AG04449 (cell line): ENCODE results near the gene MATR3.

Source experiments
- CTCF ChIA-PET: fragments of 350-600 bp; formaldehyde crosslinking; extraction: SDS; loops from one replicate; lab custom pipeline; 2021; ENCODE audit warnings: antibody characterized with exemption; lab: Yijun Ruan, JAX
- POLR2A ChIA-PET: fragments of 400-600, 350-600 bp; formaldehyde crosslinking; extraction: SDS; loops from one replicate; lab custom pipeline; 2020; ENCODE audit warnings: antibody characterized with exemption, inconsistent platforms; lab: Yijun Ruan, JAX
- DNase-seq: peaks from one replicate; pipeline ENCODE4 v3.0.0-alpha.2; 2010; ENCODE audit warnings: low read depth, low spot score
- H3K4me3 ChIP-seq: 2 replicates; pipeline ENCODE4 v1.5.1; 2011; ENCODE audit warnings: low read depth, mild to moderate bottlenecking, control low read depth, low read length
- CTCF ChIP-seq: IDR thresholded peaks from one replicate; pipeline ENCODE4 v1.5.1; 2011; ENCODE audit warnings: mild to moderate bottlenecking, moderate library complexity, low read length, control low read depth, inconsistent platforms; ENCODE audit not compliant: insufficient read depth; ENCODE audit errors: missing control alignments

Gene MATR3

GRCh38 chr5:139360384-139360783 is 66.8 kb downstream of the MATR3 start:
- H3K4me3 ChIP-seq = no peak overlapping the region
- no peak for TF ChIP-seq CTCF
- ChIA-PET CTCF (interaction anchor here (0.7 to 1.2 kb wide), 2 partner anchors 19 to 42 kb away, joined by 3 to 4 read pairs; partner anchors contain the start of gene PAIP2), POLR2A (no interaction called here)
- no peak for DNase-seq

GRCh38 chr5:139361835-139362429 is 68.4 kb downstream of the MATR3 start:
- ChIA-PET POLR2A (no interaction called here), CTCF (interaction anchor here (0.7 to 0.8 kb wide), 2 partner anchors 9 to 47 kb away, joined by 3 to 4 read pairs; no protein-coding TSS in a partner anchor)
- TF ChIP-seq CTCF = no peak
- H3K4me3 ChIP-seq = no peak overlapping the region
- DNase-seq = no peak

- POLR2A ChIA-PET = no interaction called here
- H3K4me3 ChIP-seq = no peak overlapping the region
- no peak for DNase-seq
- TF ChIP-seq CTCF = no peak
- CTCF ChIA-PET = no interaction called here
Measured at GRCh38 chr5:139363937-139364336, 70.4 kb downstream of the MATR3 start.

- H3K4me3 ChIP-seq = no peak overlapping the region
- no peak for TF ChIP-seq CTCF
- ChIA-PET CTCF (no interaction called here), POLR2A (no interaction called here)
- no peak for DNase-seq
Measured at GRCh38 chr5:139364466-139364865, 70.9 kb downstream of the MATR3 start.

- no peak for TF ChIP-seq CTCF
- no peak for DNase-seq
- H3K4me3 ChIP-seq = no peak overlapping the region
- CTCF ChIA-PET = interaction anchor here (1.8 kb wide), 1 partner anchor 11 kb away, joined by 5 read pairs; no protein-coding TSS in a partner anchor
- POLR2A ChIA-PET = interaction anchor here (0.9 kb wide), 1 partner anchor 27 kb away, joined by 3 read pairs; the partner anchor contains the start of gene PAIP2
Measured at GRCh38 chr5:139368613-139369012, 75.1 kb downstream of the MATR3 start.

- peak; percentile 45 for DNase-seq
- H3K4me3 ChIP-seq = no peak overlapping the region
- POLR2A ChIA-PET = interaction anchor here (0.9 kb wide), 1 partner anchor 28 kb away, joined by 3 read pairs; the partner anchor contains the start of gene PAIP2
- TF ChIP-seq CTCF = no peak
- CTCF ChIA-PET = interaction anchor here (1.4 kb wide), 1 partner anchor 919 kb away, joined by 3 read pairs; no protein-coding TSS in a partner anchor
Measured at GRCh38 chr5:139369181-139369580, 75.6 kb downstream of the MATR3 start.
